NCI-H2196 (cell line): ENCODE results near the gene ANXA8L1.
"Not testable (repeated sequence)": the region's sequence is repeated elsewhere in the genome, so short reads cannot be mapped to it uniquely, and the experiment has no call there.

ENCODE experiments used
- DNase-seq: peaks from one replicate; lab custom pipeline; 2025; ENCODE audit not compliant: unreplicated experiment; lab: John Stamatoyannopoulos, UW

ANXA8L1 gene, protein sequence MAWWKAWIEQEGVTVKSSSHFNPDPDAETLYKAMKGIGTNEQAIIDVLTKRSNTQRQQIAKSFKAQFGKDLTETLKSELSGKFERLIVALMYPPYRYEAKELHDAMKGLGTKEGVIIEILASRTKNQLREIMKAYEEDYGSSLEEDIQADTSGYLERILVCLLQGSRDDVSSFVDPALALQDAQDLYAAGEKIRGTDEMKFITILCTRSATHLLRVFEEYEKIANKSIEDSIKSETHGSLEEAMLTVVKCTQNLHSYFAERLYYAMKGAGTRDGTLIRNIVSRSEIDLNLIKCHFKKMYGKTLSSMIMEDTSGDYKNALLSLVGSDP

GRCh38 chr10:46375406-46375805 is at the start of gene ANXA8L1:
ANXA8L1 (plus strand) TSS chr10:46375776; CDS start chr10:46375852, 76 bp downstream.
- not testable (repeated sequence) for DNase-seq

DNA sequence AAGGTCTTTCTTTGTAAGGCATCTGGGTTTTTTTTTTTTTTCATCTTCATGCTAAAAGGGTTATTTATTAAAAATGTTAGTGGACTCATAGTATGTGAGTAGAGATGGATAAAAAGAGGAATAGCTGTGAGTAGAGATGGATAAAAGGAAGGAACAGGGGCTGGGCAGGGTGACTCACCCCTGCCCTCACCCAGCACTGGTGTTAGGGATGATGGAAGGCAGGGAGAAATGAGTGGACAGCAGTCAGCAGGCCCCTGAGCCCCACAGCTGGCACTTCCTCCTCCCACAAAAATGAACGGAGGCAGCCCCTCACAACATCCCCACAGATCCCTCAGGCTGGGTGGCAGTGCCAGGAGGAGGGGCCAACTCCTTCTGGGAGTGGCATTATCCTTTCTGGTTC is 49.5 kb upstream of the ANXA8L1 start:
- no peak for DNase-seq

- no peak for DNase-seq
Observed at GRCh38 chr10:46326971-46327370, 48.6 kb upstream of the ANXA8L1 start.

- DNase-seq = no peak
Observed at GRCh38 chr10:46327685-46328084, 47.9 kb upstream of the ANXA8L1 start.

DNA sequence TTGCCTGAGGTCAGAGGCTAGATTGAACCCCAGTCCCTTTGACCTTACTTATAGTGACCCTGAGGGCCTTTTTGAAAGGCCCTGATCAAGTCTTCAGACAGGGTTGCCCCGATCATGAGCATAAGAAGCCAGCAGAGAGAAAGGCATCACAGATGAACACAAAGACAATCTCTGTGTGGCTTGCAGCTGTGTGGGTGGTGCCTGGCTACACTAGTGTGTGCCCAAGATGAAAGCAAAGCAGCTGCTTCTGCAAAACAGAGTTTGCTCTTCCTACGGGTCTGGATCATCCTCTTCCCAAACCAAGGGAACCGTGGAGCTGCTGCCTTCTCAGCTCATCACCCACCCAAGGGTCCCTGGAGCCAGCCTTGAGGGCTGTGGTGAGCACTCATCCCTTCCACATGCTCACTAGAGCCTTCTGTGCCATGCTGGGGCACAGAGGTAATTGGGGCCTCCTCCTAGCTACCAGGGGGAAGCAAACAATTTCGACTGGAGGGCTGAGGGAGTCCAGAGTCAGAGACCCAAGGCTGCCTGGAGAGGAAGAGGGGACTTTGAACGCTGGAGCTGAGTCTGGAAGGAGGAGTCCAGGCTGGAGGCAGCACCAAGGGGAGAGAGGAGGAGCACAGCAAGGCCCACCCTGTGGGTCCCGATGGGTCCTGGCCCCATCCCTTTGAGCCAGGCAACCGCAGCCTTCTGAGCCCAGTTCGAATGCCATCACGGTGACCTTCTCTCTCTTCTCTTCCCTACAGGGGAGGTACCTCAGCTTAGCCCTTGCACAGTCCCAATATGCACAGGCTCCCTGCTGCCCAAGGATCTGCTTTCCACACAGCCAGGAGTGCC is 46.5 kb upstream of the ANXA8L1 start:
- DNase-seq = no peak

- DNase-seq = no peak
Observed at GRCh38 chr10:46329690-46330016, 45.9 kb upstream of the ANXA8L1 start.

- DNase-seq = no peak
Observed at GRCh38 chr10:46330894-46331293, 44.7 kb upstream of the ANXA8L1 start.

- not testable (repeated sequence) for DNase-seq
Observed at GRCh38 chr10:46365484-46365883, 10.1 kb upstream of the ANXA8L1 start.

DNA sequence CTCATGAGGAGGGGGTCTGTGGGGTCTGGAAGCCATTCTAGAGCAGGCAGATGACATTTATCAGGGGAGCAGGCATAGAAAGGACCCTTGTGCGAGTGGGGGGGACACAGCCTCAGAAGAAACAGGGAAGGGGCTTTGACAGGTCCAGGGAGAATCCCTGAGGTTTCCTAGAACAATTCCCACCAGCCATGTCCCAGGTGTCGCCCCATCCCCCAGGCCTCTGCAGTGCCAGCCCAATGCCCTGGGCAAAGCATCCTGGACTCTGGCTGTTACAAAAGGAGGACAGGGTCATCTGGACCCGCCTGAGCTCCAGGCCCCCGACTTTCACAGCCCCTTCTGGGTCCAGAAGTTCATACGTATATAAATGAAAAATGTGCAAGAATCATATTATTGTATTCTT is 8.4 kb upstream of the ANXA8L1 start:
- DNase-seq = not testable (repeated sequence)

DNA sequence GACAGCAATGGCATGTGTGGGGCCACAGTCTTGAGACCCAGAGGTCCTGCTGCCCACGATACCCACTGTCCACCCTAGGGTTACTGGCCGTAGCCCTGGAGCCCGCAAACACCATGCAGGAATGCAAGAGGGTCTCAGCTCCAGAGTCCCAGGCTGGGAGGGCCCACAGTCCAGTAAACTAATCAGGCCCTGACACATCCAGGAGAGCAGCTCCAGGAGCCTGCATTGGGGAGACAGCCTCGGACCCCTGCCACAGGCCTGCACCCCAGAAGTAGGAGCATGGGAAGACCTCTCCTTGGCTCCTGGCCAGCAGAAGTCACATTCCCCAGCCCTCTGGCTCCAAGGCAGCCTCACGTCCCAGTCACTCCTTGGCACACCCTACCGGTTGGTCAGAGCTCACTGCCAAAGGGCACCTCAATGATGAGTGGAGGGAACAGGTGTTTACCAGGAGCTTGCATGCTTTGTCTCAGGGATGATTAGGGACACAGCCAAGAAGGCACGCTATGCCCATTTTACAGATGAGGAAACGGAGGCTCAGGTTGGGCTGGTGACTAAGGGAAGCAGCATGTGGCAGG is 7.8 kb upstream of the ANXA8L1 start:
- not testable (repeated sequence) for DNase-seq

DNA sequence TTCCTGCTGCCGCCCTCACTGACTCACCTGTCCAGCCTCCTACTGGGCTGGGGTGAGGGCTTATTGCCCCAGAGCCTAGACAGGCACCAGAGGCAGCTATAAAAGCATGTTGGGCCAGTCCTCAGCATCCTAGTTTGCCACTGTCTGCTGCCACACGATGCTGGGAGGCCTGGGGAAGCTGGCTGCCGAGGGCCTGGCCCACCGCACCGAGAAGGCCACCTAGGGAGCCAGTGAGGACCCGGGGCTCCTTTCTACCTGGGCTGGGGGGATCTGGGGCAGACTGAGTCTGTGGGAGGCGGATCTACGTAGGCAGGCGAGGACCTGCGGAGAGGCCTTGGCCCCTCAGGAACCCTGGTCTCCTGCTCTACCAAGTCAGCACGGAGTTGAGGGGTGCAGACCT is 6.6 kb upstream of the ANXA8L1 start:
- DNase-seq = not testable (repeated sequence)

GRCh38 chr10:46374410-46374809 is 1.2 kb upstream of the ANXA8L1 start:
- DNase-seq = not testable (repeated sequence)

- DNase-seq = not testable (repeated sequence)
Observed at GRCh38 chr10:46377022-46377421, 1.4 kb downstream of the ANXA8L1 start.

DNA sequence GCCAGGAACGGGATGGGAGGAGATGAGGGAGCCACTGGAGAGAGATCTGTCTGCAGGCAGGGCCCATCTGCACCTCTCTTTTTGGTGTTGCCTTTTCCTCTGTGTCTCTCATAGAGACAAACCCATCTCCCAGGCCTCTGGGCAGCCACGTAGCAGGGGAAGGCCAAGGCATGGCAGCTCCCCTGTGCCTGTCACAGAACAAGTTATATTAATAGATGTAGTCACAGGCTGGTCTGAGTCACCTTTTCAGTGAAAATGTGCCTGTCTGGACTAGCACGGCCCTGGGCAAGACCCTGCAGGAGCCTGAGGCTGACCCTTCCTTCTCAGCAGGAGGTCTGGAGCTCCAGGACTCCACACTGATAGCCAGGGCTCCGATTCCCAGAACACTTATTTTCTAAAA is 2.1 kb downstream of the ANXA8L1 start:
- not testable (repeated sequence) for DNase-seq

GRCh38 chr10:46378108-46378507 is 2.5 kb downstream of the ANXA8L1 start:
- not testable (repeated sequence) for DNase-seq

GRCh38 chr10:46379233-46379848 is 3.8 kb downstream of the ANXA8L1 start:
- DNase-seq = not testable (repeated sequence)

DNA sequence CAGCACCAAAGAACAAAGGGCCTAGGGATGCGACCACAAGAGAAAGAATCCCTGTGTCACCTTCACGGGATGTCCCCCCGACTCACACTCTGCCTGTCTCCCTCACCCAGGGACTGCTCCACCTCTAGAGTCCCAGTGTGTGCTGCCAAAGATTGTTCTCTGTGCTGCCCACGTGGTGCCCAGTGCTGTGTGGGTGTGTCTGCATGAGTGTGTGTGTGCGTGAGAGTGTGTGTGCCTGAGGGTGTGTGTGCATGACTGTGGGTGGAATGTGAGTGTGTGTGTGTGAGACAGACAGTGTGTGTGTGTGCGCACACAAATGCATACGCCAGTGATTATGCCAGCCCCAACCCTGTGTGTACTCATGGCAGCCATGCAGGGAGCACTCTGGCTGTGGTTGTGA is 10.3 kb downstream of the ANXA8L1 start:
- not testable (repeated sequence) for DNase-seq

- DNase-seq = not testable (repeated sequence)
Observed at GRCh38 chr10:46386694-46387093, 11.1 kb downstream of the ANXA8L1 start.

DNA sequence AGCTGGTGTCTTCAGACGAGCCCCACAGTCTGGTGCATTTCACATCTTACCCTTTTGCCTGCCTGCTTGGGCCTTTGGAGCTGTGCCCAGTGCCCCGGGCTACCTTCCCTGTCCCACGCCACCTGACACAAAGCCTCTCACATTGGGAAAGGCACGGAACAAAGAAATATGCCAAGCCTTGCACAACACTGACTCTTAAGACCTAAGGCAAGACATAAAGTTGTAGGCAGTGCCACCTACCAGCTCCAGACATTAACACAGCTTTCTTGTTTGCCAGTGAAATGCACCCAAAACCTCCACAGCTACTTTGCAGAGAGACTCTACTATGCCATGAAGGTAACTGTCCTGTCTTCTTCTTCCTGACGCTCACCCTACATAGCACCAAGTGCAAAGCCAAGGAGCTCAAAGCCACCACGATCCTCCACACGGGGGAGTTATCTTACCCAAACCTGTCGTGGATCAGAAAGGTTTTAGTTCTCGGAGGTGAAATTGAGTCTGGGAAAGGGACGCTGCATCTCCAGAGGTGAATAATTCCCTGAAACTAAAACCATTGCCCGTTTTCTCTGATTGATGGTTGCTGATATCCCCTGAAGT is 11.8 kb downstream of the ANXA8L1 start:
- DNase-seq = not testable (repeated sequence)

DNA sequence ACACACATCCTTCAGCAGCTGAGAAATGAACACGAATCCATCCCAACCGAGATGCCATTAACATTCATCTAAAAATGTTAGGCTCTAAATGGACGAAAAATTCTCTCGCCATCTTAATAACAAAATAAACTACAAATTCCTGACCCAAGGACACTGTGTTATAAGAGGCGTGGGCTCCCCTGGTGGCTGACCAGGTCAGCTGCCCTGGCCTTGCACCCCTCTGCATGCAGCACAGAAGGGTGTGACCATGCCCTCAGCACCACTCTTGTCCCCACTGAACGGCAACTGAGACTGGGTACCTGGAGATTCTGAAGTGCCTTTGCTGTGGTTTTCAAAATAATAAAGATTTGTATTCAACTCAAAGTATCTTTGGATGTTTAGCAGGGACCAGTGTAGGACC is 15.8 kb downstream of the ANXA8L1 start:
- DNase-seq = not testable (repeated sequence)
